HG03175 (cell line): ENCODE data around the gene FLOT2.

ENCODE experiments used
- ATAC-seq: cut with Tn5 transposase; IDR thresholded peaks from one replicate; pipeline ENCODE4 v1.9.1; 2021; ENCODE audit warnings: mild to moderate bottlenecking, moderate library complexity; ENCODE audit not compliant: unreplicated experiment

Gene FLOT2

GRCh38 chr17:28897769-28898526 lies 415 bp upstream of the FLOT2 start:
- no peak for ATAC-seq

- no peak for ATAC-seq
These were observed 1.0 kb downstream of the FLOT2 start for GRCh38 chr17:28896491-28896883.

- ATAC-seq: no peak
These were observed 1.6 kb downstream of the FLOT2 start for GRCh38 chr17:28895794-28896447.

- ATAC-seq: peak; percentile 34
These were observed 4.0 kb downstream of the FLOT2 start for GRCh38 chr17:28893248-28894183.

GRCh38 chr17:28892024-28892423 lies 5.5 kb downstream of the FLOT2 start:
- ATAC-seq: no peak

GRCh38 chr17:28891201-28891600 lies 6.3 kb downstream of the FLOT2 start:
- no peak for ATAC-seq

GRCh38 chr17:28889996-28890395 lies 7.5 kb downstream of the FLOT2 start:
- ATAC-seq: no peak

GRCh38 chr17:28888832-28889231 lies 8.7 kb downstream of the FLOT2 start:
- ATAC-seq: no peak

GRCh38 chr17:28887871-28888471 lies 9.6 kb downstream of the FLOT2 start:
- no peak for ATAC-seq

- ATAC-seq: no peak
These were observed 11.6 kb downstream of the FLOT2 start for GRCh38 chr17:28885951-28886350.

- no peak for ATAC-seq
These were observed 12.2 kb downstream of the FLOT2 start for GRCh38 chr17:28885363-28885762.

- no peak for ATAC-seq
These were observed 13.4 kb downstream of the FLOT2 start for GRCh38 chr17:28883967-28884702.

- no peak for ATAC-seq
These were observed 15.2 kb downstream of the FLOT2 start for GRCh38 chr17:28882154-28882895.

GRCh38 chr17:28881533-28882056 lies 15.9 kb downstream of the FLOT2 start:
- no peak for ATAC-seq

GRCh38 chr17:28880572-28880945 lies 17.0 kb downstream of the FLOT2 start:
- ATAC-seq: no peak

- no peak for ATAC-seq
These were observed 17.5 kb downstream of the FLOT2 start for GRCh38 chr17:28879886-28880571.

- ATAC-seq: no peak
These were observed 18.6 kb downstream of the FLOT2 start for GRCh38 chr17:28878981-28879380.

GRCh38 chr17:28878158-28878910 lies 19.2 kb downstream of the FLOT2 start:
- ATAC-seq: no peak
